Stimulated activated CD4-positive, alpha-beta T cell treated with anti-CD3 and anti-CD28 coated beads, TNF-alpha, amount 100 ng/mL, for 48 hours (primary cell): ENCODE data around the gene DPH7.
"Not testable (repeated sequence)": the region's sequence is repeated elsewhere in the genome, so short reads cannot be mapped to it uniquely, and the experiment has no call there.

ENCODE experiments used
- DNase-seq, 3 donors: peaks; one replicate each; pipeline ENCODE4 v3.0.0-alpha.2; 2020; ENCODE audit warnings: low read depth in 3 of 3

The DPH7 gene

GRCh38 chr9:137606005-137606621, 27.4 kb upstream of the DPH7 start:
- no peak for DNase-seq

DNA sequence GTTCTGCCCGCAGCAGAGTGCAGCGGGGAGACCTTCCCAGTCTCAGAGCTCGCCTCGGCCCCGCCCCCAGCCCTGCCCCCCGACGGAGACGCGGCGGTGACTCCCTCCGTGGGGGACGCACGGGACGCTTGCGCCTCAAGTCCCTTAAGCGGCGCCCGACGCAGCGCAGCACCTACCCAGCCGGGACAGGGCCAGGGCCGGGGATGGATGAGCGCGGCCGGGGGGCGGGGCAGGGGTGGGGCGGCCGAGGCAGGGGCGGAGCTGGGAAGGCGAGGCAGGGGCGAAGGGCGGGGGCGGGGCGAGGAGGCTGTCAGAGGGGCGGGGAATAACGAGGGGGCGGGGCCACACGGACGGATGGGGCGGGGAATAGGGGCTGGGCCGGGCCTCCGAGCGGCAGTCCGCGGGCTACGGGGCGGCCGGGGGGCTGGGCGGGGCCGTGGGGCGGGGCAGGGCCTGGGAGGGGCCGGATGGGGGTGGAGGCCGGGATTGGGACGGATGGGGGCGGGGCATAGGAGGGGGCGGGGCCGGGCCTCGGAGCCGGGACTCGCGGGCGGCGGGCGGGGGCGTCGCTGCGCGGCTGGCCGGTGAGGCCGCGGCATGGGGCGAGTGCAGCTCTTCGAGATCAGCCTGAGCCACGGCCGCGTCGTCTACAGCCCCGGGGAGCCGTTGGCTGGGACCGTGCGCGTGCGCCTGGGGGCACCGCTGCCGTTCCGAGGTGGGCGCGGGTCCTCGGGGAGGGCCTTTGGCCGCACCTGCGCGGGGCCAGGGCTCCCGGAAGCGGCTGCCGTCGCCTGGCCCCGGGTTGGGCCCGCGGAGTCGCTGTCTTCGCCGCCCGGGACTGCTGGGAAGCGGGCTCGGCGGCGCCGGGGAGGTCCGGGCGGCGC, 26.6 kb upstream of the DPH7 start, which contains the start of gene ARRDC1:
Gene ARRDC1, plus strand, starts transcription at position 566 of the 884 bp plus-strand sequence. Its CDS starts 32 bp downstream, at position 598.
- DNase-seq = peak; percentile 86 to 94 (median 90)

- no peak for DNase-seq
These were observed 25.8 kb upstream of the DPH7 start for GRCh38 chr9:137604345-137605086.

DNA sequence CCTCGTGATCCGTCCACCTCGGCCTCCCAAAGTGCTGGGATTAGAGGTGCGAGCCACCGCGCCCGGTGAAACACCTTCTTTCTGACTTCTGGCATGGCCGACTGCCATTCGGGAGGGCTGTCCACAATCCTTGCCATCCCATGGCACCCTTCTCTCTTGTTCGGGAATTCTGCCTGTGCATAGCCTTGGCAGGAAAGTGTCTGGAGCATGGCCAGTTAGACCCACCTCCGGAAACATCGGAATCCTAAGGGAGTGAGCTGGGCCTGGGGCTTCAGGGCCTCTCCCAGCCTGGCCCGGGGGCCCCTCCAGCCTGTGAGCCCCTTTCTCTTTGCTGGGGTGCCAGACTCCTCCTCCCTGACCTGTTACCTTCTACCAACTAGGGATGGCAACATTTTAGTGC, 25.2 kb upstream of the DPH7 start:
- DNase-seq = no peak

- no peak for DNase-seq
These were observed 23.9 kb upstream of the DPH7 start for GRCh38 chr9:137602661-137603060.

DNA sequence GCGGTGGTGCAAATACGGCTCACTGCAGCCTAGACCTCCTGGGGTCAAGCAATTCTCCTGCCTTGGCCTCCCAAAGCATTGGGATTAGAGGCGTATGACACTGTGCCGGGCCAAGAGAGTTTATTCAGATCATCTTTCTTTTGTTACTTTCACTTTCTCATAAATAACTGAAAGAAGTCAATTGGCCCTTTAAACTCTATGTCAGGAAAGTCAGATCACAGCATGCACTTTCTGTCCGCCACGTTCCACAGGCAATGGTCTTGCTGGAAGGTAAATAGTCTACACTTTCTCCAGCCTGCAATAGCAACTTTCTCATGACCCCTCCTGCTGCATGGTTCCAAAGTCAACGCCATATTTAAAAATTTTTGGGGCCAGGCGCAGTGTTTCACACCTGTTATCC, 20.2 kb upstream of the DPH7 start:
- DNase-seq = no peak

DNA sequence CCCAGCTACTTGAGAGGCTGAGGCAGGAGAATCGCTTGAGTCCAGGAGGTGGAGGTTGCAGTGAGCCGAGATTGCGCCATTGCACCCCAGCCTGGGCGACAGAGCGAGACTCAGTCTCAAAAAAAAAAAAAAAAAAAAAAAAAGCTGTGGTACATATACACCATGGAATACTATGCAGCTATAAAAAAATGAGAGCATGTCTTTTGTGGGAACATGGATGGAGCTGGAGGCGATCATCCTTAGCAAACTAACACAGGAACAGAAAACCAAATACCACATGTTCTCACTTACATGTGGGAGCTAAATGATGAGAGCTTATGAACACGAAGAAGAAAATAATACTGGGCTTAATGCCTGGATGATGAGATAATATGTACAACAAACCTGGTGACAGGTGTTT, 17.9 kb upstream of the DPH7 start:
- not testable (repeated sequence) for DNase-seq

DNA sequence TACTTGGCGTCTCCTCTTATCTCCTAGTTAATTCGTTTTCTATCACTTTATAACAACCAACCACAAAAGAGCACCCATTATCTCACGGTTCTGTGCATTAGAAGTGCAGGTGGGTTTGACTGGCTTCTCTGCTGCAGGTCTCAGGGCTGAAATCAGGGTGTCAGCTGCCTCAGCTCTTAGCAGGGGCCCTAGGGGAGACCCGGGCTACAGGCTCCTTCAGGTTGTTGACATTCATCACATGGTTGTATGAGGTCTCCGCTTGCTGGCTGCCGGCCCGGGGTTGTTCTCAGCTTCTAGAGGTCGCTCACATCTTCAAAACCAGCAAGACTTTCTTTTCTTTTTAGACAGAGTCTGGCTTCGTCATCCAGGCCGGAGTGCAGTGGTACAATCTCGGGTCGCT, 14.5 kb upstream of the DPH7 start:
- no peak for DNase-seq

DNA sequence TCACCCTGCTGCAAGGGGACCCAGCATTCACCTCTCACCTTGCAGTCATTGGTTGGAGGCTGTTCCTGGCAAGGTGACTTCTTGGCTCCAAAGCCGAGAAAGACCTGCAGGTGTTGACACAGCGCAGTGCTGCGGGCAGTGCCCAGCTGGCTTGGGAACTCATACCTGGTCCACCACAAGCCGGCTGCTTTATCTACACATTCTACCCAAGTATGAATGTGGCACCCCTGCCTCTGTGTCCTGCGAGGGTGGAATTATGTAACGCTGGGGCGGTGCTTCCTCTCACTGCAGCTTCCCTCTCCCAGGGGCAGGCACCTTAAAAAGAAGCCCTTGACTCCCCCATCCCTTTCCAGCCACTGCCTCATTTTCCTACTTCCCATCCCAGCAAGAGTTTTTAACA, 14.0 kb upstream of the DPH7 start:
- no peak for DNase-seq

DNA sequence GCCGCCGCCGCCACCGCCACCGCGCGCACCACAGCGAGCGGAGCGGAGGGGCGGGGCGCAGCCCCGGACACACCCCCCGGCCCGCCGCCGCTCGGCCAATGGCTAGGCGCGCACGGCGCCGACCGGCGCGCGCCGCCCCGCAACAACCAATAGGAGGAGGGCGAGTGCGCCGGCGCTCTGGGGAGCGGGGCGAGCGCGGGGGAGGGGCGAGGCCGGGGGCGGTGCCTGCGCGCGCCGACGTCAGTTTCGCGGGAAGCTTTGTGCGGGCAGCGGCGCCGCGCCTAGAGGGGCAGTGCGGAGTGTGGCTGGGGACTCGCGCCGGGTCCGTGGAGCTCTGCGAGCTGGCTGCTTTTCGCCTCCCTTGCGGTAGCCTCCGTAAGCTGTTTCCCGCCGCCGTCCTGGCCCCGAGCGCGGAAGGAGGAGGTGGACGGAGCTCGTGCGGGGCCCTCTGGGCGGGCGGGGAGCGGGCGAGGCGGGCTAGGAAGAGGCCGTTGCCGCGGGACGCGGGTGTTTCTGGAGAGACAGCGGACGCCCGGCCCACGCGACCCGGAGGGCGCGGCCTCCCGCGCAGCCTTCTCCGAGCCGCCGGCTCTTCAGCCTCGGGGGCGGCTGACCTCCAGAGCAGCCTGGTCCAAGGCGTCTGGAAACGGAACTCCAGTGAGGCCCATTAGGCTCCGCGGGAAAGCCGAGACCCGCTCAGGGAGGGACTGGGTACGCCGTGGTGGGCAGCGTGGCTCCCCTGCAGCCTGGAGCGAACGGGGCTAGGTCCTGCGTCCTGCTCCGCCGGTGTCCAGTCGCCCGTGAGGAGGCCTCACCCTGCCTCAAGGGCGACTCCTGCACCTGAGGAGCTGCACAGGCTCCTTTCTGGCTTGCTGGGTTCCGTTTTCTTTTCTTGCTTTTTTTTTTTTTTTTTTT, 12.0 kb upstream of the DPH7 start, which contains the start of gene ZMYND19:
Gene ZMYND19, minus strand, starts transcription at position 44 of the 915 bp plus-strand sequence. CDS start 249 bp downstream, outside the sequence.
- peak; percentile 77 to 85 (median 84) for DNase-seq

- no peak for DNase-seq
These were observed 11.4 kb upstream of the DPH7 start for GRCh38 chr9:137590123-137590468.

DNA sequence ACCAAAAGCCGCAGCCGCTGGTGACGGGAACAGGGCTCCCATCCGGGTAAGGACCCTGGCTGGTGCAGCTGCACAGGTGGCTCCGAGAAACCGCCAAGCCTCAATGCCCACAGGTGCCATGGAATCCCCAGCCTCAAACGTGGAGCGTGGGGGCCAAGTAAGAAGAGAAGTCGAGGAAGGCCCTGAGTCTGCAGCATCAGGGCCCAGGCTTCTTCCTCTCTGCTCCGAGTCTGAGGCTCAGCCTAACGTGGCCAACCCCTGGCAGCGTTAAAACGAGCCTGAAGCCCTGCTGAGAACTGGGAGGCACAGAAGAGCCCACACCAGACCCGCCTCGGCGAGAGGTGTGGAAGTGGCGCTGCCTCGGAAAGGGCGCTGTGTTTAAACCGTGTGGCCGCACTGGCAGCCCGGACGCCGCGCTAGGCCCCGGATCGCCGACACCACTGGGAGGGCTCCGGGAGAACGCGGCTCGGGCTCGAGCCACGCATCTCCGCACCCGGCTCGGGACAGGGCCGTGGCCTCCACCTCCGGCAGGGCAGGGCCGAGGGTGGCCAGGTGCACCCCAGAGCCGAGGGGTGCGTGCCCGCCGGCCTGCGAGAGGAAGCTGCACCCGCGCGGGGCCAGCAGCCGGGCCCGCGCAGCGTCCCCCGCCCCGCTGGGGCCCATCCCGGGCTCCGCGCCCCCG, 10.9 kb upstream of the DPH7 start:
- no peak for DNase-seq

- no peak for DNase-seq
These were observed 10.2 kb upstream of the DPH7 start for GRCh38 chr9:137588891-137589290.

DNA sequence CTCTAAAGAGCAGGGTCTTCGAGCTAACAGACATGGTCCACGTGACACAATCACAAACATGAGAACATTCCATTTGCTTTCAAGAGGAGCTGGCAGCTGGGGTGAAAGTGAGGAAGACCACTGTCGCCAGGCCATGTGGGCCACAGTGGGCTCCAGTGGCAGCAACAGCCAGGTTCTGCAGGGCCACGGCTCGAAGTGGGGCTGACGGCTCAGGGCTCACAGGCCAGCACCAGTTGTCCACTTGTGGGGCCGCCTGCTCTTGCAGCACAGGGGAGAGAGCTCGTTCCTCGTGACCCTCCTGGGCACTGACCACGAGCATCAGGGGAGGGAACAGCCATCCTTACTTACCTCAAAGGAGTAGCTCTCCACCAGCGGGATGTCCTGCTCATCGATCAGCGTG, 9.6 kb upstream of the DPH7 start:
- DNase-seq = no peak

DNA sequence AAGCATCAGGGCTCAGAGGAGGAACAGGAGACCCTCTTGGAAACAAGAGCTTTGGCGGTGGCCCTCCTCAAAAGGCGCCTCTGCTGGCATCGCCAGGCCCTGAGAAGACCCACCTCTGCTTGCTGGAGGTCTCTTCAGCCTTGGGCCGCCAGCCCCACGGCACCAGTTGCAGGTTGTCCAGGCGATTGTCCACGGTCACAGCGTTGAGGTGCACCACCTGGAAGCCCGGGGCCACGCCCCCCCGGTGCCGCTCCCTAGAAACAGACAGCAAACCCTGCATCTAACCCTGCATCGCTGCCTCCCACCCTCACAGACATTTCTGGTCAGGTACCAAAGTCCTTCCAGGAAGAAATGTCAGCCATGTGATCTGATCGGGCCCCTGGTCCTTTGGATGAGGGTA, 8.1 kb upstream of the DPH7 start:
- no peak for DNase-seq

- DNase-seq = no peak
These were observed 5.2 kb upstream of the DPH7 start for GRCh38 chr9:137583957-137584356.

DNA sequence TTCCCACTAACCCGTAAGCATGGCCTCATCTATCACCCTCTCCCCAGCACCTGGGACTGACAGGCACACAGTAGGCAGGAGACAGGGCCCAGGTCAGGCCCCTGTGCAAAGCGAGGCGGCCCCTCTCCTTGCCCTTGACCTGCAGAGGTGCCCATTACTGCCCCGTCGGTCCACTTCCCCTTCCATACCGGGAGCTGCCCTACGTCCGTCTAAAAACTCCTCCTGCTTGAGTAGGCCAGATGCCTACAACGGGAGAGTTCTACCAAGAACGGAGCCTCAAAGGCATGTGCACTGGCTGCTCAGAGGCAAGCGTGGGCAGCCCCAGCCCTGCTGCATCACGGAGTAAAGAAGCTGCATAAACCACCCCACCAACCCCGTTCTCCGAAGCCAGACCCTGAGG, 4.6 kb upstream of the DPH7 start:
- no peak for DNase-seq

GRCh38 chr9:137582286-137582860, 3.6 kb upstream of the DPH7 start:
- no peak for DNase-seq

- no peak for DNase-seq
These were observed 2.9 kb upstream of the DPH7 start for GRCh38 chr9:137581361-137582285.
